PC-9 (cell line): ENCODE data around the gene GPS1. TPM values are rescaled to one million over a fixed set of nuclear protein-coding genes. Genes with fewer than 3 reads are reported as not detected.

ENCODE experiments used
- BruUV-seq: library from RNA; stranded (reverse); fragments of 400-500 nt; replicated peaks from 2 replicates; lab custom pipeline; 2021; lab: Mats Ljungman, UMichigan
- CTCF ChIA-PET: fragments of 300-600 bp; sonication (Branson Sonifier 250); formaldehyde crosslinking; loops from one replicate; lab custom pipeline; 2022; ENCODE audit warnings: antibody characterized with exemption; lab: Charles Lee
- POLR2A ChIA-PET: fragments of 300-600 bp; sonication (Branson Sonifier 250); formaldehyde crosslinking; loops from one replicate; lab custom pipeline; 2022; ENCODE audit warnings: antibody characterized with exemption; ENCODE audit not compliant: unreplicated experiment; lab: Charles Lee
- DNase-seq, 2 experiments: peaks; one replicate each; pipeline versions ENCODE4 v3.0.0 to v3.0.0-alpha.2; 2015 to 2022; ENCODE audit warnings: mixed read lengths in 1 of 2
- H2AFZ ChIP-seq: fragments of 200-600 bp; sonication (generic); 2 replicates; pipeline ENCODE4 v1.8.1; 2017; ENCODE audit warnings: antibody characterized with exemption
- H3F3A ChIP-seq: fragments of 200-600 bp; sonication (generic); 2 replicates; pipeline ENCODE4 v1.8.1; 2017; ENCODE audit warnings: antibody characterized with exemption, mild to moderate bottlenecking, low read depth; ENCODE audit not compliant: insufficient read depth
- H3K27ac ChIP-seq: fragments of 200-600 bp; sonication (generic); 2 replicates; pipeline ENCODE4 v1.6.1; 2016; ENCODE audit warnings: mixed run types
- H3K27me3 ChIP-seq: fragments of 200-600 bp; sonication (generic); 2 replicates; pipeline ENCODE4 v1.6.1; 2016; ENCODE audit warnings: low read depth, mixed run types; ENCODE audit not compliant: insufficient read depth
- H3K36me3 ChIP-seq: fragments of 200-600 bp; sonication (generic); 2 replicates; pipeline ENCODE4 v1.6.1; 2016; ENCODE audit warnings: low read depth, mixed run types
- H3K4me1 ChIP-seq: fragments of 200-600 bp; sonication (generic); replicated peaks from 2 replicates; pipeline ENCODE4 v1.6.1; 2016; ENCODE audit warnings: mixed run types; ENCODE audit not compliant: insufficient read depth
- H3K4me2 ChIP-seq: fragments of 200-600 bp; sonication (generic); 2 replicates; pipeline ENCODE4 v1.6.1; 2017; ENCODE audit warnings: mixed run types
- H3K4me3 ChIP-seq: fragments of 200-600 bp; sonication (generic); 2 replicates; pipeline ENCODE4 v1.6.1; 2016; ENCODE audit warnings: mixed run types
- H3K79me2 ChIP-seq: fragments of 200-600 bp; sonication (generic); 2 replicates; pipeline ENCODE4 v1.6.1; 2017; ENCODE audit warnings: low read depth, mixed run types
- H3K9me2 ChIP-seq: fragments of 200-600 bp; sonication (generic); 2 replicates; pipeline ENCODE4 v1.8.1; 2017; ENCODE audit warnings: mild to moderate bottlenecking; ENCODE audit not compliant: insufficient read depth
- H3K9me3 ChIP-seq: fragments of 200-600 bp; sonication (generic); 2 replicates; pipeline ENCODE4 v1.8.1; 2016; ENCODE audit warnings: low read depth; ENCODE audit not compliant: insufficient read depth
- H4K20me1 ChIP-seq: fragments of 200-600 bp; sonication (generic); 2 replicates; pipeline ENCODE4 v1.8.1; 2017; ENCODE audit not compliant: insufficient read depth
- CTCF ChIP-seq: fragments of 200-600 bp; sonication (generic); conservative IDR thresholded peaks from 2 replicates; pipeline ENCODE4 v1.6.1; 2017; ENCODE audit warnings: mixed run types, antibody characterized with exemption, mild to moderate bottlenecking, moderate library complexity
- EZH2 ChIP-seq: fragments of 200-600 bp; sonication (generic); IDR thresholded peaks from 2 replicates; pipeline ENCODE4 v1.8.0; 2017; ENCODE audit warnings: antibody characterized with exemption, low read depth
- intact Hi-C: fragments of 100-400 bp; cut with micrococcal nuclease; formaldehyde crosslinking; loops from one replicate; pipeline ENCODE4 v1.10.0; 2022; ENCODE audit not compliant: unreplicated experiment
- total RNA-seq: library from RNA; stranded (reverse); gene quantifications from 2 replicates; pipeline ENCODE4 v1.2.3, GENCODE V29; 2021

GPS1 gene
- total RNA-seq, 1 experiment from 2014 or later = 121 TPM

- intact Hi-C loops = no loop called here
- H2AFZ ChIP-seq = no peak overlapping the region
- ChIA-PET POLR2A (interaction anchor here (0.6 kb wide), 1 partner anchor 9 kb away, joined by 3 read pairs; no protein-coding TSS in a partner anchor), CTCF (interaction anchor here (0.6 kb wide), 1 partner anchor 338 kb away, joined by 3 read pairs; no protein-coding TSS in a partner anchor)
- no peaks in the 10 kb centered on the region for H3K9me2 ChIP-seq
- no peak overlapping the region for H3K27ac ChIP-seq
- H4K20me1 ChIP-seq = no peaks in the 10 kb centered on the region
- no TSS peak for BruUV-seq
- no peak overlapping the region for H3K4me2 ChIP-seq
- H3K9me3 ChIP-seq = no peaks in the 10 kb centered on the region
- H3K27me3 ChIP-seq = no peaks in the 10 kb centered on the region
- H3K79me2 ChIP-seq = no peaks in the 10 kb centered on the region
- TF ChIP-seq EZH2 (no peak), CTCF (no peak)
- DNase-seq = no peak
- no peaks in the 10 kb centered on the region for H3K36me3 ChIP-seq
- H3F3A ChIP-seq = no peaks in the 10 kb centered on the region
- no peak overlapping the region for H3K4me3 ChIP-seq
- no peaks in the 10 kb centered on the region for H3K4me1 ChIP-seq
These were observed 38.4 kb upstream of the GPS1 start for GRCh38 chr17:82013341-82013740.

GRCh38 chr17:82013772-82014321 is 37.9 kb upstream of the GPS1 start:
- H3K9me3 ChIP-seq = no peaks in the 10 kb centered on the region
- no peaks in the 10 kb centered on the region for H3K36me3 ChIP-seq
- H3F3A ChIP-seq = no peaks in the 10 kb centered on the region
- no peak overlapping the region for H2AFZ ChIP-seq
- no peaks in the 10 kb centered on the region for H3K9me2 ChIP-seq
- DNase-seq = no peak
- H3K79me2 ChIP-seq = no peaks in the 10 kb centered on the region
- no TSS peak for BruUV-seq
- intact Hi-C loops = no loop called here
- H3K4me1 ChIP-seq = no peaks in the 10 kb centered on the region
- H3K4me3 ChIP-seq = no peak overlapping the region
- no peaks in the 10 kb centered on the region for H3K27me3 ChIP-seq
- no peak overlapping the region for H3K27ac ChIP-seq
- ChIA-PET CTCF (no interaction called here), POLR2A (no interaction called here)
- H4K20me1 ChIP-seq = no peaks in the 10 kb centered on the region
- no peak overlapping the region for H3K4me2 ChIP-seq
- TF ChIP-seq CTCF = no peak
- TF ChIP-seq EZH2 = no peak

GRCh38 chr17:82014432-82014831 is 37.3 kb upstream of the GPS1 start:
- intact Hi-C loops = no loop called here
- no TSS peak for BruUV-seq
- POLR2A ChIA-PET = no interaction called here
- Histone ChIP-seq H3F3A (no peaks in the 10 kb centered on the region), H3K36me3 (no peaks in the 10 kb centered on the region), H3K27me3 (no peaks in the 10 kb centered on the region), H3K4me1 (no peaks in the 10 kb centered on the region), H3K79me2 (no peaks in the 10 kb centered on the region), H3K27ac (no peak overlapping the region), H3K4me2 (no peak overlapping the region), H3K9me2 (no peaks in the 10 kb centered on the region), H3K9me3 (no peaks in the 10 kb centered on the region), H2AFZ (no peak overlapping the region), H4K20me1 (no peaks in the 10 kb centered on the region), H3K4me3 (no peak overlapping the region)
- TF ChIP-seq CTCF (no peak), EZH2 (no peak)
- CTCF ChIA-PET = no interaction called here
- DNase-seq = no peak
